GM12873 (cell line): ENCODE measurements around the gene GRIP2.

ENCODE experiments used
- TF ChIP-seq, protein P1 (sequence below): IDR thresholded peaks from 2 replicates; pipeline ENCODE4 v1.5.1; 2012; ENCODE audit warnings: low read depth, mild to moderate bottlenecking, moderate library complexity, low read length, control low read depth; ENCODE audit not compliant: insufficient read depth; ENCODE audit errors: missing control alignments

Gene GRIP2

DNA sequence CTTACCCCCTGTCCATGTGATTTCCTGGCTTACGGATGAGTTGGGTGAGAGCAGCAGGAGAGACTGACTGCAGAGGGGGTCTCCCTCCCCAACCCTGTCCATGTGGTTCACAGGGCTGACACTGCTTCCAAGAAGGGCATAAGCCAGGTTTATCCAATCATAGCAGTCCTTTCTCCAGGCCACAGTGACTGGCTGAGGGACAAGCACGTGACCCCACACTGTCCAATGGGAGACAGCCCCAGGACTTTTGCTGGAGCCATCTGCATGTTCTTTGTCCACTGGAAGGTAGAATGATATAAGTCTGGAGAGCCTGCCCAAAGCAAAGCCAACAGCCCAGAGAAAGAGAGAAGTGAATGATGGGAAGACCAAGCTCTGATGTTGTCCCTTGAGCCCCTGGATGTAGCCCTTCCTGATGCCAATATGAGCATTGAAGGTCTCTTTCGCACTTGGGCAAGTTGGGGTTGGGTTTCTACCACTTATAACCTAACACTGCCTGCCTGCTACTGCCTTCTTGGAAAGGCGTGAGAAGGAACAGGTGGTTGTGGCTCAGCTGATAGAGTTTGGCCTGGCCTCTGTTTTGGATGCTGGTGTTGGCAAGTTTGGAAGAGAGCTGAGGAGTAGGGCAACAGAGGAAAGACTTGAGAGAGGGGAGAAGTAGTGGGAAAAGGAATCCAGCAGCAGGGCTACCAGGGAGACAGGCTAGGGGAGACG, 41.3 kb upstream of the GRIP2 start:
- TF ChIP-seq, protein P1, sequence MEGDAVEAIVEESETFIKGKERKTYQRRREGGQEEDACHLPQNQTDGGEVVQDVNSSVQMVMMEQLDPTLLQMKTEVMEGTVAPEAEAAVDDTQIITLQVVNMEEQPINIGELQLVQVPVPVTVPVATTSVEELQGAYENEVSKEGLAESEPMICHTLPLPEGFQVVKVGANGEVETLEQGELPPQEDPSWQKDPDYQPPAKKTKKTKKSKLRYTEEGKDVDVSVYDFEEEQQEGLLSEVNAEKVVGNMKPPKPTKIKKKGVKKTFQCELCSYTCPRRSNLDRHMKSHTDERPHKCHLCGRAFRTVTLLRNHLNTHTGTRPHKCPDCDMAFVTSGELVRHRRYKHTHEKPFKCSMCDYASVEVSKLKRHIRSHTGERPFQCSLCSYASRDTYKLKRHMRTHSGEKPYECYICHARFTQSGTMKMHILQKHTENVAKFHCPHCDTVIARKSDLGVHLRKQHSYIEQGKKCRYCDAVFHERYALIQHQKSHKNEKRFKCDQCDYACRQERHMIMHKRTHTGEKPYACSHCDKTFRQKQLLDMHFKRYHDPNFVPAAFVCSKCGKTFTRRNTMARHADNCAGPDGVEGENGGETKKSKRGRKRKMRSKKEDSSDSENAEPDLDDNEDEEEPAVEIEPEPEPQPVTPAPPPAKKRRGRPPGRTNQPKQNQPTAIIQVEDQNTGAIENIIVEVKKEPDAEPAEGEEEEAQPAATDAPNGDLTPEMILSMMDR: no peak

GRCh38 chr3:14577897-14578296, 37.8 kb upstream of the GRIP2 start:
- TF ChIP-seq, protein P1: no peak

- TF ChIP-seq, protein P1: no peak
Observed at GRCh38 chr3:14576163-14576562, 36.0 kb upstream of the GRIP2 start.

GRCh38 chr3:14574183-14574582, 34.0 kb upstream of the GRIP2 start:
- TF ChIP-seq, protein P1: no peak

DNA sequence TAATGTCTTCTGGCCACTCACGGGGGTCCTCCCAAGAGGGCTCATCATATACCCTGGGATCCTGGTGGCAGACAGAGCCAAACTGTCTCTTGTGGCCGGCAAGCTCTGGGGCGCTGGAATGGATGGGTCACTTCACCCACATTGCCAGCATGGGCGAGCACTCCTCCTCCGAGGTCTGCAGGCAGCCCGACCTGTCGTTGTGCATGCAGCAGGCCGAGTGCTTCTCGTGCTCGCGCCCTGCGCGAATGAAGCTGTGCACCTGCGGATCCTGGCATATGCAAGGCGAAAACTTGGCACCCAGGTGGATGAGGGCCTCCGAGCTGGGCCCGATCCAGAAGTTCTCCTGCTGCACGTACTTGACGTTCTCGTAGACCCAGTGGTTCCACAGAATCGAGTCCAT, 33.6 kb upstream of the GRIP2 start:
- TF ChIP-seq, protein P1: no peak

- TF ChIP-seq, protein P1: no peak
Observed at GRCh38 chr3:14570864-14571263, 30.7 kb upstream of the GRIP2 start.

DNA sequence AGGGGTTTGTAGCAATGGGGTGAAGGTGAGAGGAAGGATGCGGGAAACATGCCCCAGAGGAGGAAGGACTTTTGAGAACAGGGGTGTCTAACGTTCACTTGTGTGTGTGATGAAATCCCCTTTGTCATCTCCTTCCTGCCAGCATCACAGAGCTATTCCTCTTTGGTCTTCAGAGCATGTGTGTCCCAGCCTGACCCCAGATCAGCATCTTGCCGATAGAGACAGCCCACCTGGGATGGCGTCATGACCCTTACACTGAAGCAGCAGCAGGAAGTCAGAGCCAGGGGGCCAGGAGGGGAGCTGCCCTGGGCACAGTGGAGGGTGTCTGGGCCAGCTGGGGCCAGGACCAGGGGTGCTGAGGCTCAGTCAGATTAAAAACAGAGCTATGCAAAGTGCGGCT, 29.9 kb upstream of the GRIP2 start:
- TF ChIP-seq, protein P1: no peak
